Fibroblast of skin of abdomen (primary cell): ENCODE data around the gene PPP5C.
A peak's percentile ranks its signal among the peaks of the same experiment; 100 is the strongest.
"Not testable (repeated sequence)": the region's sequence is repeated elsewhere in the genome, so short reads cannot be mapped to it uniquely, and the experiment has no call there.

Source experiments
- DNase-seq: peaks from one replicate; pipeline ENCODE4 v3.0.0-alpha.2; 2013

PPP5C gene

DNA sequence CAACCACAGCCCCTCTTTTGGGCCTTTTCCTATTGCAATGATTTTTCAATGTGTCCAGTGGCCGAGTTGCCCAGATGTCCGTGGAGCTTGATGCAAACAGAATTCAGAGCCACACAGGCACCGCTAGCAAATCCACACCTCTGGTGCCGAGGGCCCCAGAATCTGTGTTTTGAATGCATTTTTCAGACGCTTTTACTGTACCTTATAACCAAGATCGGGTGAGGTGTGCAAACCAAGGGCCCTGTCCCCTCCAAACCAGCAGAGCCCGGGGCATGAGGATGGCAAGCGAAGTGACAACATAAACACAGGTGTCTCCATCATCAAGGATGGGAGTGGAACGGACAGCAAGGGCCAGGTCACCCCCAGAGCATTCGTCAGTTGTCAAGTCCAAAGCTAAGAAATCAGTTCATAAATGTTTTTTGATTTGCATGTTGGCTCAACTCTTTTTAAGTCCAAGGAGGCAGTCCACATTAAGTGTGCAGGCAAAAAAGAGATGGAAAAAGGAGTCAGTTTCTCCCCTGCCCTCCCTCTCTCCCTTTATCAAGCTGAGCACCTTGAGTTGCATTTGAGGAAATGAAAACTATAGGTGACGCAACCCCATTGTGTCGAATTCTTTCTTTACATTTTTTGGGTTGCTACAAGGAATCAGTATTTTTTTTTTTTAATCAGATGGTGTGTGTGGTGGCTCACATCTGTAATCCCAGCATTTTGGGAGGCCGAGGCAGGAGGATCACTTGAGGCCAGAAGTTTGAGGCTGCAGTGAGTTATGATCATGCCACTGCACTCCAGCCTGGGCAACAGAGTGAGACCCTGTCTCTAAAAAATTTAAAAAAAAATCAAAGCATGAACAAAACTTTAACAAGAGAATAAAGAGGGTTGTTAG, 63.6 kb downstream of the PPP5C start:
- DNase-seq, result no peak

DNA sequence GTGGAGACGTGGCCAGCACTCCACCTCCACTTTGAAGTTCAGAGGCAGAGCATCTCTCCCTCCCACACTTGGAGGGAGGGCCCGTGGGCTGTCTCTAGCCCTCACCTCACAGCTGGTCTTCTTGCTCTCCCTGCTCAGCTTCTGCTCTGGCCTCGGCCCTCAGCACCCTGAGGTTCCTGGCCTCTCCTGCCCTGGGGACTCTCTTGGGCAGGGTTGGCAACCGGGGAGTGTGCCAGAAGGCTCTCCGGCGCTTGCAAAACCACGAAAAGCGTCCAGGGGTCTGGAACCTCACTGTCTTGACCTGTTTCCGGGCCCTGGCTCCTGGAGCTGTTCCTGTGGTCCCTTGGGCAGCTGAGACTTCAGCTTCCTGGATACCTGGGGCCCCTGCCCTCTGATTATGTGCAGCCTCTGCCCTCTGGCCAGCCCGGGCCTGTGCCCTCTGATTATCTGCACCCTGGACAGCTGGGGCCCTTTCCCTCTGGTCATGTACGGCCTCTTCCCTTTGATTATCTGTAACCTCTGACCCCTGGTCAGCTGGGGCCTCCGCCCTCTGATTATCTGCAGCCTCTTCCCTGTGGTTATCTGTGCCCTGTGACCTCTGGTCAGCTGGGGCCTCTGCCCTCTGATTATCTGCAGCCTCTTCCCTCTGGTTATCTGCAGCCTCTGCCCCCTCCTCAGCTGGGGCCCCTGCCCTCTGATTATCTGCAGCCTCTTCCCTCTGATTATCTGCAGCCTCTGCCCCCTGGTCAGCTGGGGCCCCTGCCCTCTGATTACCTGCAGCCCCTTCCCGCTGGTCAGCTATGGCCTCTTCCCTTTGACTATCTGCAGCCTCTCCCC, 64.4 kb downstream of the PPP5C start:
- DNase-seq, result no peak

DNA sequence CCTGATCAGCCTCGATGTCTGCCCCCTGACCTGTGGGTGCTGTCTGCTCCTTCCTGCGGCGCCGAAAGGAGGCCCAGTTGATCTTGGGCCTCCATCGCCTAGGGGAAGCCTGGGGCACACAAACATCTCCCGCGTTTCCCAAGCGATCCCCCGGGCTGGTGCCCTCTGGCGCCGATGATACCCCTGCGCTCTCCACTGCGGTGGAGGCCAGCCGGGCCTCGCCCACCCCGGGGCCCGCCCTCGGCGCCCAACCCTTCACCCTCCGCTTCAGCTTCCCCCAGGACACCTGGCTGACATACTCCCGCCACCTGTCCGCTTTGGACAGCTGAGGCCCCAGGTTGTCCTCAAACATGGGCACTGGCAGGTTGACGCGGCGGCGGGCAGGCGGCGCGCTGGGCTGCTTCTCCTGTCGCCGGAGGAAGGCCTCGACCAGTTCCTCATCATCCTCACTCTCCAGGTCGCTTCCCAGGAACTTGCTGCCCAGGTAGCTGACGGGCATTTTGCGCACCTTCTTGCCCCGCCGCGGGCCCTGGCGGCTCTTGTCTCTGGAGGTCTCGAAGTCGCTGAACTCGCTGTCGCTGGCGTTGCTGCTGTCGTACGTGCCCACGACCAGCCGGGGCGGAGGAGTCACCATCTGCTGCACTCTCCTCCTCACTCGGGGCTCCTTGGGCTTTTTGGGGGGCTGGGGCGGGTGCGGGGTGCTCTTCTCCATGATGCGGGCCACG, 65.2 kb downstream of the PPP5C start:
- no peak for DNase-seq

DNA sequence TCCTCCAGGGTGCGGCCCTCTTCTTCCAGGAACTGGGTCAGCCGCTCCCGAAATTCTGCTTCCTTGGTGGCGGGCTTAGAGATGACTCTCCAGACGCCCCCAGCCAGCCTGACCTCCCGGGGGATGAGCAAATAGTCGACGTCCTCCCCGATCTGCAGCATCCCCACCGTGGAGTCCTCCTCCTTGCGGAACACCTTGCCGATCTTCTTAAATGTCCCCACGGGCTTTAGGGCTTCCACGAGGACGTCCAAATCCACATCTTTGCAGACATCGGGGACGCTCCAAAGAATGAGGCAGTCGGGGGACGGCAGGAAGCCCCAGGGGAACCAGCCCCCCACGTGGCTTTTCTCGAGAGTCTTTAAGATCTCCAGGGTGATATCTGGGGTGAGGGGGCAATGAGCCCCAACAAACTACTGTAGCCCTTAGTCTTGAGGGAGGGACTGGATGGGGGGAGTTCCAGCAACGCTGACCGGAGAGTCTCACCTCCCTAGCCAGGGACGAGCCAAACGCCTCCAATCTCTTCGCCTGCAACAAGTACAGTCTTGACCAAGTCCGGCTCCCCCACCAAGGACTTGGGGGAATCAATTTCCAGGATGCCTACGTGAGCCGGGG, 65.9 kb downstream of the PPP5C start:
- no peak for DNase-seq

DNA sequence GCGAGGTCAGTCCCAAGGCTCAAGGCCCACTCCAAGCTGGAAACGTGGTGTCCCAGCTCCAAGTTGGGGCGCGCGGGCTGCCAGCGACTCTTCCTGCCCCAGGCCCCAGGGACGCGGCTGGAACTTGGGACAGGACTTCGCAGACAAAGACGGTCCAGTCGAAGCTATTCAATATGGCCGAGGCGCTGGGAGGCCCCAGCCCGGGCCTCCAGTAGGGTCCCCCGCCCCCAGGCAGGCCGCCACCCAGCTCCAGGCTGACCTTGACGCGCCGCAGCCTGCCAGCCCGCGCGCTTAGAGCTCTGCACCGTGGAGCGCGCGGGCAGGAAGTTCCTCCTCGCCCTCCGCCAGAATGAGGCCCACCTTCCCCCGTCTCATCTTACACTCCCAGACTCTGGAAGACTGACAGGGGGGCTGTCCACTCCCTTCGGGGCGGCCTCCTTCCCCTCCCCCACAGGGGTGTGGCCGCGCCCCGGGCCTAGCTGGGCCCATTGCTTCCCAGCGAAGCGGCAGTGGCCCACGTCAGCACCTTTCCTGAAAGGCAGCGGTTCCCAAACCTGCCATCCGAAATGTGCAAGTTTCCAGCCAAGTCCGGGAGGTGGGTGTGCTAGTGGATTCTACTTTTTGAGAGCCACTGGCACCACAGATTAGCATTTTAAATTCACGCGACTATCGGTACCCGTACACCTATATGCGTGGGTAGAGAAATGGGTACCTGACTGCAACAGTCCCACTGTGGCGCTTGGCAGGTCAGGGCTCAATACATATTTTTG, 66.6 kb downstream of the PPP5C start, which contains the start of gene CCDC8:
Gene CCDC8, minus strand, starts transcription at position 303 of the 770 bp plus-strand sequence. CDS start 754 bp downstream, outside the sequence.
- DNase-seq, result peak; percentile 98

DNA sequence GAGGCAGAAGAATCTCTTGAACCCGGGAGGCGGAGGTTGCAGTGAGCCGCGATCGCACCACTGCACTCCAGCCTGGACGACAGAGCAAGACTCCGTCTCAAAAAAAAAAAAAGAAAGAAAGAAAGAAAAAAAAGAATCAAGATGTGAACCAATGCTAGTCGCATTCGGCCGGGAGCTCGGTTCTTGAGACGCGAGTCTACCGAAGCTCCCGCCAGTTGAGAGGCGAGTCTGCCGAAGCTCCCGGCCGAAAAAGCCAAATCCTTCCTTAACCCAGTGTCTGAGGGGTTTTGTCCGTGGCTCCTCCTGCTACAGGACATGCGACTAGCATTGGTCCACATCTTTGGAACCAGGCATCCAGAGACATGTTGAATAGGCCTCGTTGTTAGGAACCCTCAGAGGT, 68.0 kb downstream of the PPP5C start:
- not testable (repeated sequence) for DNase-seq

DNA sequence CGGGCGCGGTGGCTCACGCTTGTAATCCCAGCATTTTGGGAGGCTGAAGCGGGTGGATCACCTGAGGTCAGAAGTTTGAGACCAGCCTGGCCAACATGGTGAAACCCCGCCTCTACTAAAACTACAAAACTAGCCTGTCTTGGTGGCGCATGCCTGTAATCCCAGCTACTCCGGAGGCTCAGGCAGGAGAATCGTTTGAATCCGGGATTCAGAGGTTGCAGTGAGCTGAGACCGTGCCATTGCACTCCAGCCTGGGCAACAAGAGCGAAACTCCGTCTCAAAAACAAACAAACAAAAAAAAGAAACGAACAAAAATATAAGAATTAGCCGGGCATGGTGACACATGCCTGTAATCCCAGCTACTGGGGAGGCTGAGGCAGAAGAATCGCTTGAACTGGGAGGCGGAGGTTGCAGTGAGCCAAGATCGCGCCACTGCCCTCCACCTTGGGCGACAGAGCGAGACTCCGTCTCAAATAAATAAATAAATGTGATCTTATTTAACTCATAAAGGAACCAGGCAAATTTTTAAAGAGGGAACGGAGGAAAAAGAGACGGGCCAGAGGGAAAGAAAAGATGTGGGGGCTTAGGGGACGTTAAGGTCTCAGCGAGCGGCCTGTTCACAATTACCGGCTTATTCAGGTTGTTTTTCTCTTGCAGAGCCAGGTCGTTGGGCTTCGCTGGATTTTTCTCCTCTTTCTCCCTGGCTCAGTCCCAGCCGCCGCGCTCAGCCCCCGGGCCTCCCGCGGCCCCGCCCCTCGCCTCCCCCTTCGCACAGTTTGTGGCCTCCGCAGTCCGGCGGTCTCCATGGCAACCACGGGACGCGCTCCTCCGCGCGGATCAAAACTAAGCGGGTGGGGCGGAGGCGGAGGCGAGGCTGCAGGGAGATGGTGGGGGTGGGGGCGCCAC, 69.2 kb downstream of the PPP5C start:
- DNase-seq, result peak; percentile 91

DNA sequence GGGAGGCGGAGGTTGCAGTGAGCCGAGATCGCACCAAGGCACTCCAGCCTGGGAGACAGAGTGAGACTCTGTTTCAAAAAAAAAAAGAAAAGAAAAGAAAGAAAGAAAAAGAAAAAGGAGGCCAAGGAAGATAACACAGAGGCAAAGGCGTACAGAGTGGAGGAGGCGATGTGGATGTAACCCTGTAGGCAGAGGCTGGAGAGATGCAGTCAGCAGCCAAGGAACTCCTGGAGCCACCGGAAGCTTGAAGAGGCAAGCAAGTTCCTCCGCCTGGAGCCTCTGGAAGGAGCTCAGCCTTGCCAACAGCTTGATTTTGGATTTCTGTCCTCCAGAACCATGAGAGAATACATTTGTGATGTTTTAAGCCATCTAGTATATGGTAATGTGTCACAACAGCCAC, 73.2 kb downstream of the PPP5C start:
- DNase-seq, result no peak

DNA sequence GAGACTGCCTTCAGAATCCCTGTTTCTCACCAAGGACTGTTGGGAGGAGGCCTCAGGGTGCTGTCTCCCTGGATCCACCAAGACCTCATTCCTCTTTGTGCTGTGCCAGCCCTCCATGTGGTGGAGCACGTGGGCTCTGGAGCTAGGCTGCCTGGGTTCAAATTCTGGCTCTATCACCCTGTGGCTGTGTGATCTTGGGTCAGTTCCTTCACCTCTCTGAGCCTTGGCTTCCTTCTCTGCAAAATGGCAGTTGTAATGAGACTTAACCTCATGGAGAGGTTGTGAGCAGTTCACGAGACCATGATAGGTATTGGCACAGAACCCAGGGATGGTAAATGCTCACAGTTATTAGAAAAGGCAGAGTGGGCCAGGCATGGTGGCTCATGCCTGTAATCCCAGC, 75.5 kb downstream of the PPP5C start:
- DNase-seq, result no peak

DNA sequence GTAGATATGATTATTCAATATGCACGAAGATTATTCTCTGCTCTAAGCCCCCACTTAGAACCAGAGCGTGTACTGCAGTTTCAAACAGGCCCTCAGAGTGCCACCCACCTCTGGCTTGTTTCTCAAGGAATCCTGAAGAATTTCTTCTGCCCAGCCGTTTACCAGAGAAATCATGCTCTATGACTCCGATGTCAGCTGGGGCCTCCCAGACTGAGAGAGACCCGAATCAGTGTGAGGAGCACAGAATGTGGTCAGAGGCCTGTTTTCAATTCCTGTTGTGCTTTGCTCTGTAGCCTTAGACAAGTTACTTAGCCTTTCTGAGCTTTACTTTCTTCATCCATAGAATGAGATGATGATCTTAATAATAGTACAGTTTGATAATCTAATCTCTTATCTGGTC, 76.3 kb downstream of the PPP5C start:
- no peak for DNase-seq

DNA sequence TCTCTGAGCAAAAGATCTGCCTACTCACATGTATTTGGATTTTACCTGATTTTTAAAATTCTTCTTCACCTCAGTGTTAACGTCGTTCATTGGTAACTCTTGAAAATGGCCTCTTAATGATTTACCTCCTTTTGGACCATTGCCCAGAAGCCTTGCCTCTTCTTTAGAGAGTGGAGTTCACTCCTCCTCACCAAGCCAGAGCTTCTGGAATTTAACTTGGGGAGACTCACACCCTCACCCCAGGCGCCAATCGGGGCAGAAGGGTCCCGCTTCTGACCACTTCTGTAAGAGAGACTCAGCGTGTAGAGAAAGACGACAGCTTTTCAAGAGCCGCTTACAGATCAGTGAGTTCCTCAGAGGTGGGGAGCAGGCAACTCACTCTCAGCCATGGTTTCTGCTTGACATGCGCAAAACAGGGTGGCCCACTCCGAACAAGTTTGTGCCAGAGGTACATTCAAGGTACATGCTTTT, 79.2 kb downstream of the PPP5C start:
- no peak for DNase-seq

DNA sequence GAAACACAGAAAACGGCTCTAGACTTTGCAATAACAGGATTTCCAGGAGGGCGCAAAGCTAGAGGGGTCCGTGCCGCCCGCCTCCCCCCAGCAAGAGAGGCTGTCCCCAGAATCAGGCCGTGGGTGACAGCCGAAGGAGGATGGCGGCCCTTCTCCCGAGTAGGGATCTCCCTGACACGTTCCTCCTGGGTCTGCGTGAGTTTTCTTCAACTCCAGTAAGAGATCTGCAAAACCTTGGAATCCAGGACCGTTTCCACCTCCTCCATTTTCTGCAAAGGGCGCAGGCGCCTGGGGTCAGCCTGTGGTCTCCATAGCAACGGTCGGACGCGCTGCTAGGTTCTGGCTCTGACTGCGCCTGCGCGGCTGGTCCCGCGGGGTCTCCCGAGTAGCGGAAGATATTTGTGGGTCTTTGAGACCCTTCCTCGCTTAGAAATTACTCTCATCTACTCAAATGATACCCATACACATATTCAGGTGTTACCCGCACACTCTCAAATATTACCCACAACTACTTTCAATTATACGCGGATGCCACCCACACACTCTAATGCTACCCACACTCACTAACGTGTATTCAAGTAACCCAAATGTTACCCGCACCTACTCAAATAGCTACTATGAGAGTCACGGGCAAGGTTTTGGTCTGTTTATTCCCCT, 79.7 kb downstream of the PPP5C start:
- DNase-seq, result peak; percentile 79

DNA sequence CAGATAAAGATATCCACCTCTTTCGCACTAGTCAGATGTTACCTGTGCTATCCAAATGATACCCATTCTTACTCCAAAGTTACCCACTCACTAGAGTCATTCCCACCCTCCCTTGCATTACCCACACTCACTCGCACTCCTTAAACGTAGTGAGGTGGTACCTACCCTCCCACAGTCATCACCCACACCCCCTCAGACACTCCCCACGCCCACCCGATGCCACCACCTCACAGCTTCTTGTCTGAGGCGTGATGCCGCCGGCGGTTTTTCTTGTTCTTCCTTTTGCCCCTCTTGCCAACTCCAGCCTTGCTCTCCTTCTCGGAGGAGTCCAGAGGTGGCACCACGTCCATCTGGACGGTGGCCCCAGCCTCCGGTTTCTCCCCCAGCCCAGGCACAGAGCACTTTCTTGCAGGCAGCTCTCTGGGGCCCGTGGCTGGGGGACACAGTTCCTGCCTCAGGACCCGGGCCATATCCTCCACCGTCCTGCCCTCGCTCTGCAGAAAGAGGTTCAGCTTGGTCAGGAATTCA, 80.7 kb downstream of the PPP5C start:
- no peak for DNase-seq

DNA sequence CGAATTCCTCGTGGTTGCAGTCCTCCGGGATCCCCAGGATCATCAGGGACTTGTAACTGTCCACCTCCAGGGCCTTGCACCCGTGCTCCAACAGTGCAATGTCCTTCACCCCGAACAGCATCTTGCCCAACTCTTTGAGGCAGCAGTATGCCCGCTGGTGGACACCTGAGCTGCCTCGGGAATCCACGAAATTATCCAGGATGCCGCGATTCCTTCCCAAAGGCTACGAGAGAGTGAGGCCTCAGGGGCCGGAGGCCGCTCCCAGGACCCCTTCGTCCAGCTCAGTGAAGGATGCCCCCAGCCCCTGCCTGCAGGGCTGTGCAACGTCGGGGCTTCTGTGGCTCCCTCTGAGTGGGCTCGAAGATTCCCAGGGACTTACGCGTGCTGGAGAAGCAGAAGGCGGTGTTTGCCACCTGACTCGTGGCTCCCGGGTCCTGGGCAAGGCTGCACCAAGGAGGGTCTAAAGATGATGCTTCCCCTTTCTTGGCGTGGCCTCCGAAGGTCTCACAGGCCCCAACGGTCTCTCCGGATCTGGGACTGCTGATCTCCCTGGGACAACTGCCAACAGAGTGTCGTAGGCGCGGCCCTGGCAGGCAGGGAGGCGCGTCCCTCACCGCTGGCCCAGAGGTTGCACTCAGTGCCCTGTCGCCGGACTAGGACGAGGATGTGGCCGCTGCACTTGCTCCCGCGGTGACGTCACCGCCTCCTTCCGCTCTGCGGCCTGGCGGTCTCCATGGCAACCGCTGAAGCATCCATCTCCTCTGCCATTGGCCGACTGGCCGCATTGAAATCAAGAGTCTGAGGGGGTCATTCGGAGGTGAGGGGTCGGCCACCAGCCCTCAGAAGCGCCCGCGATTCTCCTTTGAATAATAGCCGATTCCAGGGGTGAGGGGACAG, 81.6 kb downstream of the PPP5C start, which contains the start of gene PNMA8C:
Gene PNMA8C, minus strand, starts transcription at position 698 of the 897 bp plus-strand sequence. Its CDS starts 577 bp downstream, at position 121.
- peak; percentile 52 for DNase-seq

DNA sequence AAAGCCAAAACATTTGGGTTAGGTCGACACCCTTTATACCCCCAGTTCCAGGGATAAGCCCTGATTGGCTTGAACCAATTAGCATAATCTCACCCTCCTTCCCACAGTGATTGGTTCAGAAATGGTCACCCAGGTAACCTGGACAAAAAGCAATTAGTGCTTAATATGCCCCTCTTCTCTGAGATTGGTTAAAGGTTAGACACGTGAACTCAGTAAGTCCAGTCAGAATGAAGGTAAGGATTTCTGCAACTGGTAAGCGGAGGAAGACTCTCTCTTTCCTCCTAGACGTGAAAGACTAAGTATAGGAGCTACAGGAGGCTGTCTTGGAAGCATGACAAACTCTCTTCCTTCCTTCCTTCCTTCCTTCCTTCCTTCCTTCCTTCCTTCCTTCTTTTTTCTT, 83.1 kb downstream of the PPP5C start:
- DNase-seq, result no peak

DNA sequence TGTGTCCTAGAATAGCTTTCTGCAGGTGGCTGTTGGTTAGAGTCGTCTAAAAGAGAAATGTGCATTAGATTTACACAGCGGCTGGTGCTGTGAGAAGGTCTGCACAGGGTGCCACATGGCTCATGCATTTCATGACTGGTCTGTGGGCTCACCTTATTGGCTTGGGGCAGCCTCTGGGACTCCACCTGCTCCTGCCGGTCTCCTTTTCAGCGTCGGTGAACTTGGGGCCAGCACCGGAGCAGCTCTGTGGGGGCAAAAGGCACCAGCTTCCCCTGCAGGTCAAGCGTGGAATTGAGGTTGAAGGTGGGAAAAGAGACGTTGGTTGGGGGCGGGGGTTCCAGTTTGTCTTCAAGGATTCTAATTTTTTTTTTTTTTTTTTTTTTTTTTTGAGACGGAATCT, 84.9 kb downstream of the PPP5C start:
- DNase-seq, result no peak

DNA sequence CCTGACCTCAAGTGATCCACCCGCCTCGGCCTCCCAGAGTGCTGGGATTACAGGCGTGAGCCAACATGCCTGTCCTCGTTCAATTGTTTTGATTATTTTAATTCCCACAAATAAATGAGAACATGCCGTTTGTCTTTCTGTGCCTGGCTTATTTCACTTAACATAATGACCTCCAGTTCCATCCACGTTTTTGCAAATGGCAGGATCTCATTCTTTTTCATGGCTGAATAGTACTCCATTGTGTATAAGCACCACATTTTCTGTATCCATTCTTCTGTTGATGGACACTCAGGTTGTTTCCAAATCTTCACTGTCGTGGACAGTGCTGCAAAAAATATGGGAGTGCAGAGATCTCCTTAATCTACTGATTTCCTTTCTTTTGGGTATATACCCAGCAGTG, 86.6 kb downstream of the PPP5C start:
- not testable (repeated sequence) for DNase-seq

DNA sequence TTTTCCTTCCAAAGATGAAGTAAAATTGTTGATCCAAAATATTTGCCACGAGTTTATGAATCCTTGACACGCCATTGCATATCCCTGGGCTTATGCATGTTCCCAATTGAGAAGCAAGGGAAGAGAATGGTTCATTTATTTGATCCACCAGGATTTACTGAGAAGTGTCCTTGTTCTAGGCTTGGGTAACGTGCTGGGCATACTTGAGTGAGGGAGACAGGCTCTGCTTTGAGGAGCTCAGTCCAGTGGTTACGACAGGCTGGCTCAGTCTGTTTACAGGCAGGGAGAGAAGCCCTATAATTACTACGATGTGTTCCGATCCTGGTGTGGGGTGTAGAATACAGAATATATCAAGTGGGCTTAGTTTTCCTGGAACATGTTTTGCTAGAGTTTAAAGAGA, 88.1 kb downstream of the PPP5C start:
- no peak for DNase-seq
